ENCODE results near the gene EYS. TPM values are rescaled to one million over a fixed set of nuclear protein-coding genes. Genes with fewer than 3 reads are reported as not detected.

The EYS gene
- polyA plus RNA-seq, 3 donors, result 0.21 to 0.90 (median 0.22) TPM

- H3K27ac ChIP-seq (ENCODE audit: low read depth, low read length), result no peak overlapping the region
- WGBS, 3 donors, result 51 to 92% (median 81%) methylated on average over 2 of the region's 2 CpGs
Measured at GRCh38 chr6:63673692-63674091, 2033.3 kb downstream of the EYS start.

GRCh38 chr6:63672582-63673129 lies 2034.4 kb downstream of the EYS start:
- no peak overlapping the region for H3K27ac ChIP-seq (ENCODE audit: low read depth, low read length)
- WGBS, 3 donors, result 87 to 93% (median 89%) methylated on average over 3 of the region's 3 CpGs

- 39 to 89% (median 71%) methylated on average over 6 of the region's 6 CpGs for WGBS, 3 donors
- H3K27ac ChIP-seq (ENCODE audit: low read depth, low read length), result no peak overlapping the region
Measured at GRCh38 chr6:63671098-63671754, 2035.8 kb downstream of the EYS start.

Data from adipose tissue (tissue), 3 donors.